Adrenal gland (tissue), 5 donors: ENCODE results near the gene RET.

Source experiments
- POLR2A ChIP-seq, 2 donors: fragments of 450-650 bp; IDR thresholded peaks; one replicate each; pipeline ENCODE4 v1.6.1; 2017; ENCODE audit warnings: antibody characterized with exemption in 2 of 2, mild to moderate bottlenecking in 2 of 2, moderate library complexity in 1 of 2
- TF ChIP-seq, protein P1 (sequence below), 6 experiments: fragments of 450-650 bp in 4 of 6; fragments of 200-600 bp in 2 of 6; sonication (generic) in 1 of 6; IDR thresholded peaks; 1 replicate in 5 of 6; 2 replicates in 1 of 6; pipeline versions ENCODE4 v1.5.1 to v1.8.0; 2016 to 2021; ENCODE audit warnings: antibody characterized with exemption in 6 of 6, mild to moderate bottlenecking in 2 of 6, moderate library complexity in 1 of 6
- donor health status: DM: no; HTN: no; CAD: no.

DNA sequence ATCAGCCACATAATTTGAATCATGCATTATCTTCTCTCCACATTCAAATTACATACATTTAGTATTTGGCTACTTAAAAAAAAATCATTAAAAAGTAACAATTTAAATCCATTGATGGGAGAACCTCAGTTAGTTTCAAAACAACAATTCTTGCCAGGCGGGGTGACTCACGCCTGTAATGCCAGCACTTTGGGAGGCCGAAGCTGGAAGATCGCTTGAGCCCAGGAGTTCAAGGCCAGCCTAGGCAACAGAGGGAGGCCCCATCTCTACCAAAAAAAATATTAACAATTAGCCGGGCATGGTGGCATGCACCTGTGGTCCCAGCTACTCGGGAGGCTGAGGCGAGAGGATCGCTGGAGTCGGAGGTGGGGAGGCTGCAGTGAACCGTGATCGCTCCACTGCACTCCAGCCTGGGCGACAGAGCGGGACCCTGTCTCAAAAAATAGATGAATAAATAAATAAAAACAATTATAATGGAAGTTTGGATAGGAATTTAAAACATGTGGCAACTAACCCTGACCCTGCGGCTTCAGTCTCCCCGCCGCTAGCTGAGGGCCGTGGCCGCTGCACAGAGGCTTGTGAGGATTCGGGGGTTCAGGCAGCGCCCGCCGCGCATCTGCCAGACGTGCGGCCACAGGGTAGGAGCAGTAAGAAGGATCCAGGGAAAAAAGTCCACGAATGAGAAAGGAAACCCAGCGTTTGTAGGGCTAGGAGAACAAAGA is 60.3 kb downstream of the RET start:
- TF ChIP-seq, protein P1, sequence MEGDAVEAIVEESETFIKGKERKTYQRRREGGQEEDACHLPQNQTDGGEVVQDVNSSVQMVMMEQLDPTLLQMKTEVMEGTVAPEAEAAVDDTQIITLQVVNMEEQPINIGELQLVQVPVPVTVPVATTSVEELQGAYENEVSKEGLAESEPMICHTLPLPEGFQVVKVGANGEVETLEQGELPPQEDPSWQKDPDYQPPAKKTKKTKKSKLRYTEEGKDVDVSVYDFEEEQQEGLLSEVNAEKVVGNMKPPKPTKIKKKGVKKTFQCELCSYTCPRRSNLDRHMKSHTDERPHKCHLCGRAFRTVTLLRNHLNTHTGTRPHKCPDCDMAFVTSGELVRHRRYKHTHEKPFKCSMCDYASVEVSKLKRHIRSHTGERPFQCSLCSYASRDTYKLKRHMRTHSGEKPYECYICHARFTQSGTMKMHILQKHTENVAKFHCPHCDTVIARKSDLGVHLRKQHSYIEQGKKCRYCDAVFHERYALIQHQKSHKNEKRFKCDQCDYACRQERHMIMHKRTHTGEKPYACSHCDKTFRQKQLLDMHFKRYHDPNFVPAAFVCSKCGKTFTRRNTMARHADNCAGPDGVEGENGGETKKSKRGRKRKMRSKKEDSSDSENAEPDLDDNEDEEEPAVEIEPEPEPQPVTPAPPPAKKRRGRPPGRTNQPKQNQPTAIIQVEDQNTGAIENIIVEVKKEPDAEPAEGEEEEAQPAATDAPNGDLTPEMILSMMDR (IDR thresholded peaks at IDR 0.05): no peak
- no peak for TF ChIP-seq POLR2A (IDR thresholded peaks at IDR 0.05)
